SK-N-SH (cell line): ENCODE results near the gene MTMR1. TPM values are rescaled to one million over a fixed set of nuclear protein-coding genes. Genes with fewer than 3 reads are reported as not detected.

Source experiments
- CTCF ChIA-PET: fragments of 300-600, 350-600 bp; formaldehyde crosslinking; extraction: SDS; loops from one replicate; lab custom pipeline; 2021; lab: Yijun Ruan, JAX
- POLR2A ChIA-PET: fragments of 350-600 bp; sonication (Branson Sonifier 250); formaldehyde crosslinking; extraction: SDS; loops from one replicate; lab custom pipeline; 2020; ENCODE audit warnings: antibody characterized with exemption, inconsistent platforms; lab: Yijun Ruan, JAX
- DNase-seq: peaks from one replicate; pipeline ENCODE4 v3.0.0; 2012
- H2AFZ ChIP-seq: fragments of 200-600 bp; sonication (generic); 2 replicates; pipeline ENCODE4 v1.8.1; 2016; ENCODE audit warnings: antibody characterized with exemption, mild to moderate bottlenecking, low read depth
- H3F3A ChIP-seq: fragments of 200-600 bp; sonication (generic); replicated peaks from 2 replicates; pipeline ENCODE3; 2016; ENCODE audit warnings: antibody characterized with exemption, mild to moderate bottlenecking; ENCODE audit not compliant: insufficient read depth
- H3K27ac ChIP-seq, 2 experiments: fragments of 200-500 bp in 1 of 2; fragments of 200-600 bp in 1 of 2; sonication (Bioruptor generic) in 1 of 2; sonication (generic), shearing (Covaris generic) in 1 of 2; 2 replicates each; pipeline versions ENCODE4 v1.5.1 to v1.6.1; 2014 to 2016; ENCODE audit warnings: low read depth in 2 of 2, inconsistent platforms in 1 of 2, low read length in 1 of 2, mild to moderate bottlenecking in 1 of 2, mixed read lengths in 1 of 2
- H3K27me3 ChIP-seq: fragments of 200-600 bp; sonication (generic), shearing (Covaris generic); 2 replicates; pipeline ENCODE4 v1.6.1; 2016; ENCODE audit warnings: mixed run types; ENCODE audit not compliant: insufficient read depth
- H3K36me3 ChIP-seq, 2 experiments: fragments of 200-500 bp in 1 of 2; fragments of 200-600 bp in 1 of 2; sonication (Bioruptor generic) in 1 of 2; sonication (generic) in 1 of 2; replicated peaks in 1 of 2; 2 replicates each; pipeline versions ENCODE3 to v1.5.1; 2014 to 2016; ENCODE audit warnings: low read length in 1 of 2, mild to moderate bottlenecking in 1 of 2; ENCODE audit not compliant: insufficient read depth in 2 of 2, control insufficient read depth in 1 of 2
- H3K4me1 ChIP-seq, 2 experiments: fragments of 200-500 bp in 1 of 2; fragments of 200-600 bp in 1 of 2; sonication (Bioruptor generic) in 1 of 2; sonication (generic), shearing (Covaris generic) in 1 of 2; 2 replicates each; pipeline versions ENCODE4 v1.5.1 to v1.6.1; 2014 to 2016; ENCODE audit warnings: low read depth in 1 of 2, low read length in 1 of 2, mixed run types in 1 of 2; ENCODE audit not compliant: insufficient read depth in 2 of 2, control insufficient read depth in 1 of 2
- H3K4me2 ChIP-seq: fragments of 200-600 bp; sonication (generic), shearing (Covaris generic); 2 replicates; pipeline ENCODE4 v1.6.1; 2017; ENCODE audit warnings: mixed run types
- H3K4me3 ChIP-seq, 2 experiments: fragments of 200-500 bp in 1 of 2; fragments of 200-600 bp in 1 of 2; sonication (Bioruptor generic) in 1 of 2; sonication (generic), shearing (Covaris generic) in 1 of 2; 2 replicates each; pipeline versions ENCODE4 v1.5.1 to v1.8.1; 2014 to 2016; ENCODE audit warnings: low read depth in 2 of 2, inconsistent platforms in 1 of 2, low read length in 1 of 2, mild to moderate bottlenecking in 1 of 2, mixed read lengths in 1 of 2, moderate library complexity in 1 of 2
- H3K79me2 ChIP-seq: fragments of 200-600 bp; sonication (generic); 2 replicates; pipeline ENCODE4 v1.8.1; 2017; ENCODE audit warnings: mild to moderate bottlenecking; ENCODE audit not compliant: insufficient read depth
- H3K9ac ChIP-seq: fragments of 200-600 bp; sonication (generic); 2 replicates; pipeline ENCODE4 v1.6.1; 2017; ENCODE audit warnings: mixed run types
- H3K9me2 ChIP-seq: fragments of 200-600 bp; sonication (generic); 2 replicates; pipeline ENCODE4 v1.6.1; 2017; ENCODE audit warnings: mixed run types
- H3K9me3 ChIP-seq: fragments of 200-600 bp; sonication (generic); 2 replicates; pipeline ENCODE4 v1.6.1; 2017; ENCODE audit warnings: mixed run types, mild to moderate bottlenecking, moderate library complexity
- H4K20me1 ChIP-seq: fragments of 200-600 bp; sonication (generic); 2 replicates; pipeline ENCODE4 v1.6.1; 2017; ENCODE audit warnings: mild to moderate bottlenecking, mixed run types; ENCODE audit not compliant: insufficient read depth
- CHD2 ChIP-seq: fragments of 150-350 bp; IDR thresholded peaks from 2 replicates; pipeline ENCODE4 v1.6.1; 2018; ENCODE audit warnings: low read length; ENCODE audit not compliant: partially characterized antibody
- EP300 ChIP-seq, 2 experiments: IDR thresholded peaks; 2 replicates each; pipeline versions ENCODE4 v1.4.0 to v1.6.1; 2012; ENCODE audit warnings: borderline replicate concordance in 1 of 2, low read depth in 1 of 2, low read length in 1 of 2
- GATA2 ChIP-seq: sonication (generic); formaldehyde crosslinking; IDR thresholded peaks from 2 replicates; pipeline ENCODE4 v1.5.0; 2020; ENCODE audit warnings: mild to moderate bottlenecking, missing genetic modification reagents
- MEF2A ChIP-seq: IDR thresholded peaks from 2 replicates; pipeline ENCODE4 v1.4.0; 2012; ENCODE audit warnings: low read depth, borderline replicate concordance
- POLR2AphosphoS5 ChIP-seq: IDR thresholded peaks from 2 replicates; pipeline ENCODE4 v1.6.1; 2012; ENCODE audit warnings: low read depth, low read length
- RAD21 ChIP-seq: IDR thresholded peaks from 2 replicates; pipeline ENCODE4 v1.6.1; 2012; ENCODE audit warnings: mild to moderate bottlenecking, low read length
- RFX5 ChIP-seq: IDR thresholded peaks from 2 replicates; pipeline ENCODE4 v1.6.1; 2012; ENCODE audit warnings: mild to moderate bottlenecking, improper control_type of control experiment, low read length
- SMC3 ChIP-seq: IDR thresholded peaks from 2 replicates; pipeline ENCODE4 v1.6.1; 2012; ENCODE audit warnings: low read depth, low read length, improper control_type of control experiment
- TAF1 ChIP-seq: IDR thresholded peaks from 2 replicates; pipeline ENCODE4 v1.6.1; 2012; ENCODE audit warnings: low read depth, mild to moderate bottlenecking, low read length, moderate library complexity, borderline replicate concordance
- TEAD4 ChIP-seq: IDR thresholded peaks from 2 replicates; pipeline ENCODE4 v1.4.0; 2012; ENCODE audit warnings: mild to moderate bottlenecking, borderline replicate concordance; ENCODE audit not compliant: insufficient read depth
- WGBS: methylation state at CpG from one replicate; pipeline ENCODE4 v1.1.6; 2017; ENCODE audit warnings: low lambda C conversion rate; 5-methylcytosine and 5-hydroxymethylcytosine counted together
- polyA plus RNA-seq, 3 experiments: library from polyadenylated mRNA; depleted of rRNA; stranded (reverse); fragments of >200 nt; gene quantifications; 2 replicates each; pipeline ENCODE4 v1.2.3, GENCODE V29; 2012
- TF ChIP-seq, protein P1 (sequence below): fragments of 150-350 bp; IDR thresholded peaks from 2 replicates; pipeline ENCODE4 v1.6.1; 2016; ENCODE audit warnings: mild to moderate bottlenecking, low read depth, low read length
- TF ChIP-seq, protein P2 (sequence below): IDR thresholded peaks from 2 replicates; pipeline ENCODE4 v1.4.0; 2012; ENCODE audit warnings: low read depth
- TF ChIP-seq, protein P3 (sequence below): fragments of 200-600 bp; sonication (generic); IDR thresholded peaks from 2 replicates; pipeline ENCODE4 v1.6.1; 2017; ENCODE audit warnings: antibody characterized with exemption, mild to moderate bottlenecking, moderate library complexity
- TF ChIP-seq, protein P4 (sequence below): IDR thresholded peaks from 2 replicates; pipeline ENCODE4 v1.4.0; 2012; ENCODE audit warnings: low read depth, borderline replicate concordance

MTMR1 gene
- polyA plus RNA-seq, 1 of the 3 experiments (the other 2 are of a cell fraction) = 17.0 TPM

DNA sequence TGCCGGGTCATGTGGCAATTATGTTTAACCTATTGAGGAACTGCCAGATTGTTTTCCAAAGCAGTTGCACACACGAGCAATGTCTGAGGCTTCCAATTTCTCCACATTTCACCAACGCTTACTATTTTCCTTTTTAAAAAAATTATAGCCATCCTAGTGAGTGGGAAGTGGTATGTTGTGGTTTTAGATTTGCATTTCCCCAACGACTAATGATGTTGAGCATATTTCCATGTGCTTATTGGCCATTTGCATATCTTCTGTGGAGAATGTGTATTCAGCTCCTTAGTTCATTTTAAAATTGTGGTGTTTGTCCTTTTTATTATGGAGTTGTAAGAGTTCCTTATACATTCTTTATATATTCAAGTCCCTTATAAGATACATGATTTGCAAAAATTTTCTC lies 60.2 kb downstream of the MTMR1 start:
- Histone ChIP-seq H3K4me1 (no peaks in the 10 kb centered on the region), H3K9me3 (no peaks in the 10 kb centered on the region), H3K4me3 (no peak overlapping the region), H3K79me2 (no peaks in the 10 kb centered on the region), H3K27ac (no peak overlapping the region), H3K9me2 (no peaks in the 10 kb centered on the region), H3K36me3 (no peaks in the 10 kb centered on the region), H3K4me2 (no peak overlapping the region), H2AFZ (no peak overlapping the region), H3K9ac (no peak overlapping the region), H3K27me3 (peaks cover 4% of the 10 kb centered on the region; the same call in 1 of the 2 replicates), H4K20me1 (no peaks in the 10 kb centered on the region), H3F3A (no peaks in the 10 kb centered on the region)
- POLR2A ChIA-PET = no interaction called here
- TF ChIP-seq, protein P1, sequence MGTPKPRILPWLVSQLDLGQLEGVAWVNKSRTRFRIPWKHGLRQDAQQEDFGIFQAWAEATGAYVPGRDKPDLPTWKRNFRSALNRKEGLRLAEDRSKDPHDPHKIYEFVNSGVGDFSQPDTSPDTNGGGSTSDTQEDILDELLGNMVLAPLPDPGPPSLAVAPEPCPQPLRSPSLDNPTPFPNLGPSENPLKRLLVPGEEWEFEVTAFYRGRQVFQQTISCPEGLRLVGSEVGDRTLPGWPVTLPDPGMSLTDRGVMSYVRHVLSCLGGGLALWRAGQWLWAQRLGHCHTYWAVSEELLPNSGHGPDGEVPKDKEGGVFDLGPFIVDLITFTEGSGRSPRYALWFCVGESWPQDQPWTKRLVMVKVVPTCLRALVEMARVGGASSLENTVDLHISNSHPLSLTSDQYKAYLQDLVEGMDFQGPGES = no peak
- TF ChIP-seq GATA2 (CRISPR knock-in tag) (no peak), CHD2 (no peak), SMC3 (no peak), POLR2AphosphoS5 (no peak), RAD21 (no peak)
- TF ChIP-seq, protein P2, sequence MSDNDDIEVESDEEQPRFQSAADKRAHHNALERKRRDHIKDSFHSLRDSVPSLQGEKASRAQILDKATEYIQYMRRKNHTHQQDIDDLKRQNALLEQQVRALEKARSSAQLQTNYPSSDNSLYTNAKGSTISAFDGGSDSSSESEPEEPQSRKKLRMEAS = no peak
- 52% methylated on average over 4 of the region's 4 CpGs for WGBS
- no peak for DNase-seq
- CTCF ChIA-PET = interaction anchor here (1.3 to 1.5 kb wide), 2 partner anchors 11 to 15 kb away, joined by 4 read pairs; no protein-coding TSS in a partner anchor

DNA sequence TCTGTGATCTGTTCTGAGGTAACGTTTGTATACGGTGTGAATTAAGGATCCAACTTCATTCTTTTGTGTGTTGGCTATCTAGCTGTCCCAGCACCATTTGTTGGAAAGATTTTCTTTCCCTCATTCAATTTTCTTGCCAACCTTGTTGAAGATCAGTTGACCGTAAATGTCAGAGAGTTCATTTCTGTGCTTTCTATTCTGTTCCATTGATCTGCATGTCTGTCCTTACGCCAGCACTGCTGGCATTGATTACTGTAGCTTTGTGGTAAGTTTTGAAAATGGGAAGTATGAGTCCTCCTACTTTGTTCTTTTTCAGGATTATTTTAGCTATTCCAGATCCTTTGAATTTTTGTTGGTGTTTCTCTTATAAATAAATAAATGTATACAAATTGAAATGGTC lies 60.8 kb downstream of the MTMR1 start:
- Histone ChIP-seq H3K79me2 (no peaks in the 10 kb centered on the region), H3F3A (no peaks in the 10 kb centered on the region), H3K4me3 (no peak overlapping the region), H3K9me2 (no peaks in the 10 kb centered on the region), H3K9ac (no peak overlapping the region), H3K4me1 (no peaks in the 10 kb centered on the region), H3K36me3 (no peaks in the 10 kb centered on the region), H3K9me3 (no peaks in the 10 kb centered on the region), H2AFZ (no peak overlapping the region), H3K4me2 (no peak overlapping the region), H4K20me1 (no peaks in the 10 kb centered on the region), H3K27ac (no peak overlapping the region), H3K27me3 (peaks cover 4% of the 10 kb centered on the region; the same call in 1 of the 2 replicates)
- POLR2A ChIA-PET = no interaction called here
- DNase-seq = no peak
- CTCF ChIA-PET = interaction anchor here (1.3 to 1.9 kb wide), 3 partner anchors 10 to 18 kb away, joined by 4 to 6 read pairs (median 4); no protein-coding TSS in a partner anchor
- WGBS = 57% methylated on average over 4 of the region's 4 CpGs
- no peak for TF ChIP-seq RFX5
- no peak for TF ChIP-seq TEAD4
- TF ChIP-seq TAF1 = no peak
- TF ChIP-seq MEF2A = no peak
- TF ChIP-seq, protein P3, sequence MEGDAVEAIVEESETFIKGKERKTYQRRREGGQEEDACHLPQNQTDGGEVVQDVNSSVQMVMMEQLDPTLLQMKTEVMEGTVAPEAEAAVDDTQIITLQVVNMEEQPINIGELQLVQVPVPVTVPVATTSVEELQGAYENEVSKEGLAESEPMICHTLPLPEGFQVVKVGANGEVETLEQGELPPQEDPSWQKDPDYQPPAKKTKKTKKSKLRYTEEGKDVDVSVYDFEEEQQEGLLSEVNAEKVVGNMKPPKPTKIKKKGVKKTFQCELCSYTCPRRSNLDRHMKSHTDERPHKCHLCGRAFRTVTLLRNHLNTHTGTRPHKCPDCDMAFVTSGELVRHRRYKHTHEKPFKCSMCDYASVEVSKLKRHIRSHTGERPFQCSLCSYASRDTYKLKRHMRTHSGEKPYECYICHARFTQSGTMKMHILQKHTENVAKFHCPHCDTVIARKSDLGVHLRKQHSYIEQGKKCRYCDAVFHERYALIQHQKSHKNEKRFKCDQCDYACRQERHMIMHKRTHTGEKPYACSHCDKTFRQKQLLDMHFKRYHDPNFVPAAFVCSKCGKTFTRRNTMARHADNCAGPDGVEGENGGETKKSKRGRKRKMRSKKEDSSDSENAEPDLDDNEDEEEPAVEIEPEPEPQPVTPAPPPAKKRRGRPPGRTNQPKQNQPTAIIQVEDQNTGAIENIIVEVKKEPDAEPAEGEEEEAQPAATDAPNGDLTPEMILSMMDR = no peak
- no peak for TF ChIP-seq GATA2 (CRISPR knock-in tag)
- TF ChIP-seq, protein P4, sequence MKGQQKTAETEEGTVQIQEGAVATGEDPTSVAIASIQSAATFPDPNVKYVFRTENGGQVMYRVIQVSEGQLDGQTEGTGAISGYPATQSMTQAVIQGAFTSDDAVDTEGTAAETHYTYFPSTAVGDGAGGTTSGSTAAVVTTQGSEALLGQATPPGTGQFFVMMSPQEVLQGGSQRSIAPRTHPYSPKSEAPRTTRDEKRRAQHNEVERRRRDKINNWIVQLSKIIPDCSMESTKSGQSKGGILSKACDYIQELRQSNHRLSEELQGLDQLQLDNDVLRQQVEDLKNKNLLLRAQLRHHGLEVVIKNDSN = no peak
- no peak for TF ChIP-seq EP300 (IDR thresholded peaks at IDR 0.05; ENCODE audit: borderline replicate concordance in 1 of 2, low read depth in 1 of 2, low read length in 1 of 2)
- TF ChIP-seq POLR2AphosphoS5 = no peak
- no peak for TF ChIP-seq SMC3
